HepG2 (cell line): ENCODE results near the gene EFCAB14. TPM values are rescaled to one million over a fixed set of nuclear protein-coding genes. Genes with fewer than 3 reads are reported as not detected.

Experiments used
- AKNA ChIP-seq: sonication (generic); formaldehyde crosslinking; IDR thresholded peaks from 2 replicates; pipeline ENCODE4 v1.4.0; 2020; ENCODE audit warnings: missing genetic modification reagents, borderline replicate concordance
- DNMT3B ChIP-seq: conservative IDR thresholded peaks from 2 replicates; pipeline ENCODE4 v1.6.1; 2016; ENCODE audit warnings: missing biosample characterization, control low read depth
- HDAC6 ChIP-seq: fragments of 200-600 bp; sonication (generic); IDR thresholded peaks from 2 replicates; pipeline ENCODE4 v1.7.0; 2017; ENCODE audit warnings: mild to moderate bottlenecking, antibody characterized with exemption, low read length, low read depth
- HNF1B ChIP-seq: sonication (generic); formaldehyde crosslinking; IDR thresholded peaks from 2 replicates; pipeline ENCODE4 v1.5.1; 2020; ENCODE audit warnings: mild to moderate bottlenecking, moderate library complexity, missing genetic modification reagents
- HOXA5 ChIP-seq: sonication (generic); formaldehyde crosslinking; IDR thresholded peaks from 2 replicates; pipeline ENCODE4 v1.4.0; 2020; ENCODE audit warnings: missing genetic modification reagents
- MEIS1 ChIP-seq: sonication (generic); formaldehyde crosslinking; IDR thresholded peaks from 2 replicates; pipeline ENCODE4 v1.9.0; 2021; ENCODE audit warnings: mild to moderate bottlenecking, missing genetic modification reagents, moderate library complexity, borderline replicate concordance
- TFAP4 ChIP-seq: sonication (generic); IDR thresholded peaks from 2 replicates; pipeline ENCODE4 v1.6.1; 2016; ENCODE audit warnings: low read depth, borderline replicate concordance
- YEATS4 ChIP-seq: sonication (generic); formaldehyde crosslinking; IDR thresholded peaks from 2 replicates; pipeline ENCODE4 v1.4.0; 2020; ENCODE audit warnings: missing genetic modification reagents, borderline replicate concordance
- ZNF674 ChIP-seq: sonication (generic); formaldehyde crosslinking; IDR thresholded peaks from 2 replicates; pipeline ENCODE4 v1.5.0; 2020; ENCODE audit warnings: low read depth, mild to moderate bottlenecking, missing genetic modification reagents
- ZNF704 ChIP-seq: sonication (generic); formaldehyde crosslinking; IDR thresholded peaks from 2 replicates; pipeline ENCODE4 v1.8.1; 2023; ENCODE audit warnings: mild to moderate bottlenecking, inconsistent platforms, moderate library complexity, missing genetic modification reagents, borderline replicate concordance
- ZNF75D ChIP-seq: sonication (generic); formaldehyde crosslinking; IDR thresholded peaks from 2 replicates; pipeline ENCODE4 v1.8.1; 2023; ENCODE audit warnings: missing genetic modification reagents, mild to moderate bottlenecking, borderline replicate concordance
- ZNF850 ChIP-seq: sonication (generic); formaldehyde crosslinking; conservative IDR thresholded peaks from 2 replicates; pipeline ENCODE4 v1.9.0; 2021; ENCODE audit warnings: mild to moderate bottlenecking, missing genetic modification reagents
- polyA plus RNA-seq, 8 experiments: library from polyadenylated mRNA; depleted of rRNA in 3 of 8; stranded (reverse) in 7 of 8; unstranded in 1 of 8; fragments of >200 nt; fragmentation: Illumina TruSeq in 4 of 8; extraction: Trizol in 4 of 8; gene quantifications; 2 replicates each; pipeline versions ENCODE4 v1.2.1 to v1.2.3, GENCODE V29; 2011 to 2016; ENCODE audit warnings: low read depth in 4 of 8, missing spikeins in 1 of 8, mixed read lengths in 1 of 8; ENCODE audit not compliant: insufficient read depth in 1 of 8
- total RNA-seq, 5 experiments: library from RNA; depleted of rRNA; stranded (reverse); fragments of >200 nt; fragmentation: Illumina TruSeq; extraction: Trizol; gene quantifications; 2 replicates each; pipeline ENCODE4 v1.2.3, GENCODE V29; 2016; ENCODE audit warnings: low read depth in 1 of 5
- TF ChIP-seq, protein P1 (sequence below): IDR thresholded peaks from 2 replicates; pipeline ENCODE4 v1.6.1; 2016; ENCODE audit warnings: missing compliant biosample characterization, missing genetic modification reagents, borderline replicate concordance
- TF ChIP-seq, protein P2 (sequence below): sonication (generic); formaldehyde crosslinking; IDR thresholded peaks from 2 replicates; pipeline ENCODE4 v1.4.0; 2020; ENCODE audit warnings: missing genetic modification reagents, borderline replicate concordance

Gene EFCAB14
- total and polyA plus RNA-seq, 2 of the 13 experiments (the other 11 are each of a cell fraction or from before 2014, with no cell fraction given) = 13.4 to 17.9 TPM

DNA sequence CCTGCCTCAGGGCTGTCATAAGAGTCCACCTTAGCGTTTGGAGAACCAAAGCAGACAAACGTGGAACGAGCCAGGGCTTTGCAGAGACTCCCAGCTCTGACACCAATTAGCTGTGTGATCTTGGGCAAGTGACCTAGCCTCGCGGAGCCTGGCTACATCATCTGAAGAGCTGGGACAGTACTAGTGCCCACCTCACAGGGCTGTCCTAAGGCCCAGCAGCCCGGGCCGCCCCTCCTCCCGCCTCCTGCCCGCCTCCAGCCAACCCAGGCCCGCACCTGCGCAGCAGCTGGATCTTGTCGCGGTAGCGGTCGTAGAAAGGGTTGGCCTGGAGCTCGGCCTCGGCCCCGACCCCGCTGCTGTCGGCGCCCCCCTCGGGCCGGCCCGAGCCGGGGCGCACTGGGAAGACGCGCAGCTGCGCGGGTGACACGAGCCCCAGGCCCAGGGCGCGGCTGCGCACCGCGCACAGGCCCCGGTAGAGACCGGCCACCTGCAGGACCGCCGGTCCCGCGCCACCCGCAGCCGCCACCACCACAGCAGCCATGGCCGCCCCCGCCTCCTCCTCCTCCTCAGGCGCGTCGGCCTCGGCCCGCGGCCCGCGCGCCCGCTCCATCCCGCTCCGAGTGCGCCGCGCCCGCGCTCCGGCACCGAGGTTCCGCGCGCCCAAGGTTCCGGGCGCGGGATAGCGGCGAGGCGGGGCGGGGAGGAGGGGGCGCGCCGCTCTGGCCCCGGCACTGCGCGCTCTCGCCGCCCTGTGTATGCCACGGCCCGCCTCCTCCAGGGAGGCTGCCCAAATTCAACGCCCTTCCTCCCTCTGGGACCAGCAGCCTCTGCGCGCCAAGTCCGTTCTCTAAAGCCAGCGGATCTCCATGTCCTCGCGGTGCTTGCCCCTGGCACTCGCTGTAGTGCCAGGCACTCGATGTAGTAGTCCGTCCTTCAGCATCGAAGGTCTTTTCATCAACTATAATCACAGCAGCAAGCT is 50.8 kb downstream of the EFCAB14 start, which contains the start of gene ATPAF1 (continued):
- TF ChIP-seq, protein P1, sequence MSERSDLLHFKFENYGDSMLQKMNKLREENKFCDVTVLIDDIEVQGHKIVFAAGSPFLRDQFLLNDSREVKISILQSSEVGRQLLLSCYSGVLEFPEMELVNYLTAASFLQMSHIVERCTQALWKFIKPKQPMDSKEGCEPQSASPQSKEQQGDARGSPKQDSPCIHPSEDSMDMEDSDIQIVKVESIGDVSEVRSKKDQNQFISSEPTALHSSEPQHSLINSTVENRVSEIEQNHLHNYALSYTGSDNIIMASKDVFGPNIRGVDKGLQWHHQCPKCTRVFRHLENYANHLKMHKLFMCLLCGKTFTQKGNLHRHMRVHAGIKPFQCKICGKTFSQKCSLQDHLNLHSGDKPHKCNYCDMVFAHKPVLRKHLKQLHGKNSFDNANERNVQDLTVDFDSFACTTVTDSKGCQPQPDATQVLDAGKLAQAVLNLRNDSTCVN (CRISPR knock-in tag) = no peak
- no peak for TF ChIP-seq HDAC6
- TF ChIP-seq MEIS1 (CRISPR knock-in tag) = no peak
- TF ChIP-seq TFAP4 = 0 out of 2 replicates have a peak, but pooled peaks have one; percentile 8
- TF ChIP-seq ZNF674 (CRISPR knock-in tag) = 0 out of 2 replicates have a peak, but pooled peaks have one; percentile 37
- TF ChIP-seq, protein P2, sequence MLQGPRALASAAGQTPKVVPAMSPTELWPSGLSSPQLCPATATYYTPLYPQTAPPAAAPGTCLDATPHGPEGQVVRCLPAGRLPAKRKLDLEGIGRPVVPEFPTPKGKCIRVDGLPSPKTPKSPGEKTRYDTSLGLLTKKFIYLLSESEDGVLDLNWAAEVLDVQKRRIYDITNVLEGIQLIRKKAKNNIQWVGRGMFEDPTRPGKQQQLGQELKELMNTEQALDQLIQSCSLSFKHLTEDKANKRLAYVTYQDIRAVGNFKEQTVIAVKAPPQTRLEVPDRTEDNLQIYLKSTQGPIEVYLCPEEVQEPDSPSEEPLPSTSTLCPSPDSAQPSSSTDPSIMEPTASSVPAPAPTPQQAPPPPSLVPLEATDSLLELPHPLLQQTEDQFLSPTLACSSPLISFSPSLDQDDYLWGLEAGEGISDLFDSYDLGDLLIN (CRISPR knock-in tag) = no peak
- no peak for TF ChIP-seq HNF1B (CRISPR knock-in tag)
- TF ChIP-seq YEATS4 = peak; percentile 66; the same call in 1 of the 2 replicates
- TF ChIP-seq ZNF75D (CRISPR knock-in tag) = no peak
- TF ChIP-seq ZNF850 (CRISPR knock-in tag) = no peak
- no peak for TF ChIP-seq DNMT3B (CRISPR knock-in tag)
- TF ChIP-seq AKNA (CRISPR knock-in tag) = no peak
- TF ChIP-seq ZNF704 (CRISPR knock-in tag) = no peak
- TF ChIP-seq HOXA5 = no peak
